ENCODE data around the gene CPAMD8.

CPAMD8 gene

GRCh38 chr19:16868423-16869130 is 158.0 kb downstream of the CPAMD8 start:
- no peak for DNase-seq (ENCODE audit: extremely low read depth, low read depth)
- no peak for TF ChIP-seq CTCF (IDR thresholded peaks at IDR 0.05; ENCODE audit: low read depth, low read length)

- DNase-seq (ENCODE audit: extremely low read depth, low read depth) = no peak
Measured at GRCh38 chr19:16867211-16867610, 159.4 kb downstream of the CPAMD8 start.

GRCh38 chr19:16862826-16863415 is 163.7 kb downstream of the CPAMD8 start:
- no peak for TF ChIP-seq CTCF (IDR thresholded peaks at IDR 0.05; ENCODE audit: low read depth, low read length)
- DNase-seq (ENCODE audit: extremely low read depth, low read depth) = no peak

More at GRCh38 chr19:16867211-16867610, 159.4 kb downstream of the CPAMD8 start:
- no peak for TF ChIP-seq CTCF (IDR thresholded peaks at IDR 0.05; ENCODE audit: low read depth, low read length)

GRCh38 chr19:16861834-16862233 is 164.8 kb downstream of the CPAMD8 start:
- DNase-seq (ENCODE audit: extremely low read depth, low read depth) = no peak
- TF ChIP-seq CTCF (IDR thresholded peaks at IDR 0.05; ENCODE audit: low read depth, low read length) = no peak

- no peak for DNase-seq (ENCODE audit: extremely low read depth, low read depth)
- no peak for TF ChIP-seq CTCF (IDR thresholded peaks at IDR 0.05; ENCODE audit: low read depth, low read length)
Measured at GRCh38 chr19:16861011-16861410, 165.6 kb downstream of the CPAMD8 start.

- no peak for TF ChIP-seq CTCF (IDR thresholded peaks at IDR 0.05; ENCODE audit: low read depth, low read length)
- DNase-seq (ENCODE audit: extremely low read depth, low read depth) = peak; percentile 11
Measured at GRCh38 chr19:16860118-16860517, 166.5 kb downstream of the CPAMD8 start.

- no peak for DNase-seq (ENCODE audit: extremely low read depth, low read depth)
- no peak for TF ChIP-seq CTCF (IDR thresholded peaks at IDR 0.05; ENCODE audit: low read depth, low read length)
Measured at GRCh38 chr19:16859626-16860025, 167.0 kb downstream of the CPAMD8 start.
